Measurements from ENCODE around the gene FANCF.
"Not testable (repeated sequence)": the region's sequence is repeated elsewhere in the genome, so short reads cannot be mapped to it uniquely, and the experiment has no call there.

FANCF gene

GRCh38 chr11:22625448-22626287, at the start of gene FANCF:
Gene FANCF, minus strand, starts transcription at chr11:22625823. Its CDS starts 13 bp downstream, at chr11:22625810.
- peak; percentile 55 to 97 (median 86) for DNase-seq

- no peak for DNase-seq
These were observed 49.1 kb upstream of the FANCF start for GRCh38 chr11:22674470-22675439.

GRCh38 chr11:22671751-22672150, 46.1 kb upstream of the FANCF start:
- no peak for DNase-seq

GRCh38 chr11:22670830-22671229, 45.2 kb upstream of the FANCF start:
- peak in 1 of 51 donors; percentile 19 for DNase-seq

GRCh38 chr11:22669368-22669767, 43.7 kb upstream of the FANCF start:
- DNase-seq: no peak

GRCh38 chr11:22668005-22668796, 42.6 kb upstream of the FANCF start:
- peak in 1 of 51 donors; percentile 3 for DNase-seq

GRCh38 chr11:22666688-22667439, 41.2 kb upstream of the FANCF start:
- peak in 37 of 51 donors; percentile 4 to 53 (median 33) for DNase-seq

- DNase-seq: no peak
These were observed 40.7 kb upstream of the FANCF start, which contains the start of gene GAS2 for GRCh38 chr11:22666325-22666687. Gene GAS2, plus strand, starts transcription at chr11:22666611. Its CDS starts 8,259 bp downstream, at chr11:22674870.

GRCh38 chr11:22659783-22660182, 34.2 kb upstream of the FANCF start:
- DNase-seq: no peak

- DNase-seq: no peak
These were observed 31.6 kb upstream of the FANCF start for GRCh38 chr11:22657101-22657694.

- DNase-seq: no peak
These were observed 30.5 kb upstream of the FANCF start for GRCh38 chr11:22656130-22656529.

- not testable (repeated sequence) for DNase-seq
These were observed 26.7 kb upstream of the FANCF start for GRCh38 chr11:22652346-22652745.

- DNase-seq: no peak
These were observed 15.9 kb upstream of the FANCF start for GRCh38 chr11:22641559-22641958.

GRCh38 chr11:22640862-22641261, 15.2 kb upstream of the FANCF start:
- no peak for DNase-seq

- DNase-seq: no peak
These were observed 10.1 kb upstream of the FANCF start for GRCh38 chr11:22635689-22636088.

- DNase-seq: peak in 1 of 51 donors; percentile 2
These were observed 9.4 kb upstream of the FANCF start for GRCh38 chr11:22634897-22635629.

- DNase-seq: no peak
These were observed 7.8 kb upstream of the FANCF start for GRCh38 chr11:22633354-22633902.

GRCh38 chr11:22627421-22627820, 1.8 kb upstream of the FANCF start:
- DNase-seq: no peak

Data from hypothalamus (tissue), 51 donors.